Liver (tissue), 9 donors: ENCODE data around the gene EFNA2. TPM values are rescaled to one million over a fixed set of nuclear protein-coding genes. Genes with fewer than 3 reads are reported as not detected.

Experiments used
- DNase-seq: peaks from one replicate; pipeline ENCODE4 v3.0.0-alpha.2; 2017; ENCODE audit warnings: low spot score
- H3K27ac ChIP-seq, 2 donors: one replicate each; pipeline ENCODE4 v1.7.0; 2013; ENCODE audit warnings: inconsistent platforms in 2 of 2, low read length in 2 of 2, control low read depth in 1 of 2, low read depth in 1 of 2, mild to moderate bottlenecking in 1 of 2
- H3K27me3 ChIP-seq, 4 donors: one replicate each; pipeline versions ENCODE4 v1.6.1 to v1.7.0; 2013; ENCODE audit warnings: low read length in 3 of 4, inconsistent platforms in 1 of 4, mild to moderate bottlenecking in 1 of 4, moderate library complexity in 1 of 4; ENCODE audit not compliant: control insufficient read depth in 4 of 4, insufficient read depth in 4 of 4
- H3K36me3 ChIP-seq, 4 donors: one replicate each; pipeline versions ENCODE4 v1.6.1 to v1.7.0; 2013; ENCODE audit warnings: low read length in 3 of 4, mild to moderate bottlenecking in 3 of 4, low read depth in 1 of 4, moderate library complexity in 1 of 4; ENCODE audit not compliant: control insufficient read depth in 4 of 4, insufficient read depth in 3 of 4
- H3K4me1 ChIP-seq, 4 donors: one replicate each; pipeline versions ENCODE4 v1.6.1 to v1.7.0; 2013; ENCODE audit warnings: low read length in 3 of 4, mild to moderate bottlenecking in 3 of 4, moderate library complexity in 1 of 4; ENCODE audit not compliant: control insufficient read depth in 4 of 4, insufficient read depth in 4 of 4
- H3K4me3 ChIP-seq, 3 donors: one replicate each; pipeline versions ENCODE4 v1.6.1 to v1.7.0; 2013; ENCODE audit warnings: low read length in 3 of 3, control low read depth in 1 of 3, low read depth in 1 of 3, mild to moderate bottlenecking in 1 of 3
- H3K9ac ChIP-seq, 2 donors: one replicate each; pipeline ENCODE4 v1.7.0; 2013; ENCODE audit warnings: low read length in 2 of 2, mild to moderate bottlenecking in 2 of 2, moderate library complexity in 2 of 2, control low read depth in 1 of 2, low read depth in 1 of 2
- H3K9me3 ChIP-seq, 4 donors: one replicate each; pipeline versions ENCODE4 v1.6.1 to v1.7.0; 2013; ENCODE audit warnings: low read length in 3 of 4; ENCODE audit not compliant: control insufficient read depth in 4 of 4
- GABPA ChIP-seq, 2 donors: IDR thresholded peaks in 1 of 2; conservative IDR thresholded peaks in 1 of 2; 2 replicates each; pipeline ENCODE4 v1.6.1; 2016; ENCODE audit warnings: antibody characterized with exemption in 2 of 2, mild to moderate bottlenecking in 1 of 2, moderate library complexity in 1 of 2
- HNF4A ChIP-seq, 2 donors: conservative IDR thresholded peaks; 2 replicates each; pipeline ENCODE4 v1.6.1; 2016; ENCODE audit warnings: antibody characterized with exemption in 2 of 2, mild to moderate bottlenecking in 2 of 2
- JUND ChIP-seq, 2 donors: IDR thresholded peaks; 2 replicates each; pipeline ENCODE4 v1.6.1; 2016; ENCODE audit warnings: antibody characterized with exemption in 2 of 2
- NR2F2 ChIP-seq: IDR thresholded peaks from 2 replicates; pipeline ENCODE4 v1.6.1; 2016; ENCODE audit warnings: antibody characterized with exemption
- RAD21 ChIP-seq, 2 donors: IDR thresholded peaks; 2 replicates each; pipeline ENCODE4 v1.6.1; 2016; ENCODE audit warnings: antibody characterized with exemption in 2 of 2, mild to moderate bottlenecking in 2 of 2
- RXRA ChIP-seq, 2 donors: IDR thresholded peaks; 2 replicates each; pipeline ENCODE4 v1.6.1; 2017 to 2018; ENCODE audit warnings: antibody characterized with exemption in 2 of 2, mild to moderate bottlenecking in 1 of 2
- SP1 ChIP-seq: IDR thresholded peaks from 2 replicates; pipeline ENCODE4 v1.6.1; 2018; ENCODE audit warnings: antibody characterized with exemption, mild to moderate bottlenecking
- TAF1 ChIP-seq: conservative IDR thresholded peaks from 2 replicates; pipeline ENCODE4 v1.6.1; 2016; ENCODE audit warnings: antibody characterized with exemption, mild to moderate bottlenecking
- WGBS: extraction: QIAGEN DNeasy Blood & Tissue Kit; methylation state at CpG from one replicate; pipeline ENCODE4 v1.1.7; 2013; 5-methylcytosine and 5-hydroxymethylcytosine counted together
- polyA plus RNA-seq, 2 donors: library from polyadenylated mRNA; stranded (reverse) in 1 of 2; unstranded in 1 of 2; fragments of 200-250 nt in 1 of 2; fragments of >200 nt in 1 of 2; fragmentation: Nextera tagmentation in 1 of 2; extraction: Ambion mirVana in 1 of 2; gene quantifications; one replicate each; pipeline versions ENCODE4 v1.2.1 to v1.2.3, GENCODE V29; 2013 to 2015
- total RNA-seq, 2 donors: library from RNA; depleted of rRNA; stranded (reverse); fragments of >200 nt; gene quantifications; one replicate each; pipeline ENCODE4 v1.2.3, GENCODE V29; 2014
- TF ChIP-seq, protein P1 (sequence below): fragments of 150-350 bp; IDR thresholded peaks from 2 replicates; pipeline ENCODE4 v1.5.1; 2017; ENCODE audit warnings: improper control_type of control experiment, low read depth, low read length; ENCODE audit not compliant: missing input control
- TF ChIP-seq, protein P2 (sequence below): IDR thresholded peaks from 2 replicates; pipeline ENCODE4 v1.6.1; 2016; ENCODE audit warnings: antibody characterized with exemption, mild to moderate bottlenecking
- TF ChIP-seq, protein P3 (sequence below): IDR thresholded peaks from 2 replicates; pipeline ENCODE4 v1.6.1; 2016; ENCODE audit warnings: antibody characterized with exemption
- TF ChIP-seq, protein P4 (sequence below): IDR thresholded peaks from 2 replicates; pipeline ENCODE4 v1.6.1; 2016; ENCODE audit warnings: antibody characterized with exemption
- donor health status: healthy.
- donor health status: healthy.
- donor health status: healthy.
- donor health status: healthy.
- donor health status: healthy.

The EFNA2 gene
- total and polyA plus RNA-seq, 4 donors: 0.98 to 9.8 (median 4.3) TPM

DNA sequence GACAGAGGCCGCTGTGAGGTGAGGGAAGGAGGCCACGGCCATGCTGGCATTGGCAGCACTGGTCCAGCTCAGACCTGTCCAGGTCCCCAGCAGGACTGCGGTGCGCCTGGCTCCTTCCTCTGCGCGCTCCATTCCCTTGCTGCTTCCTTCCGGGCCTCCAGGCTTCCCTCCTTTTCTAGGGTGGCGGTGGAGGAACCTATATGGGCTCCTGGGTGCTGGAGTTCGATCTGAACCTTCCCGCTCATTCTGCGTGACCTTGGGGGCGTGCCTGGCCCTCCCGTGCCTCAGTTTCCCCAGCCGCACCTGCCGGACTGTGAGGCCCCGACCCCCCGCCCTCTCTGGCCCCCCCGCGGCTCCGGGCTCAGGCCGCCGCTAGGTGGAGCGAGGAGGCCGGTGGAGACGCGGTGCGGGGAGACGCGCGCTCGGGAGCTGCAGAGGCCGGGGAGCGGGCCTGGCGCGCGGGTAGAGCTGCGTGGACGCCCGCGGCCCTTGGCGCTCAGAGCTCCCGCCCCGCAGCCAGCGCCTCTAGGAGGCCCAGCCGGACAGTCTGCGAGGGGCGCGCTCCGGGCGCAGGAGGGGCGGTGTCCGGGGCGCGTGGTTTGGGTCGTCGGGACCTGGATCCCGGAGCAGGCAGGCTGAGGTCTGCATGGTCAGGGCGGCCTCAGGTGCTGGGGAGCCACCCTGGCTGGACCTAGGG, 29.9 kb downstream of the EFNA2 start:
- TF ChIP-seq RAD21 (IDR thresholded peaks at IDR 0.05) (peak; percentile 67 to 75), TAF1 (no peak)
- TF ChIP-seq, protein P1, sequence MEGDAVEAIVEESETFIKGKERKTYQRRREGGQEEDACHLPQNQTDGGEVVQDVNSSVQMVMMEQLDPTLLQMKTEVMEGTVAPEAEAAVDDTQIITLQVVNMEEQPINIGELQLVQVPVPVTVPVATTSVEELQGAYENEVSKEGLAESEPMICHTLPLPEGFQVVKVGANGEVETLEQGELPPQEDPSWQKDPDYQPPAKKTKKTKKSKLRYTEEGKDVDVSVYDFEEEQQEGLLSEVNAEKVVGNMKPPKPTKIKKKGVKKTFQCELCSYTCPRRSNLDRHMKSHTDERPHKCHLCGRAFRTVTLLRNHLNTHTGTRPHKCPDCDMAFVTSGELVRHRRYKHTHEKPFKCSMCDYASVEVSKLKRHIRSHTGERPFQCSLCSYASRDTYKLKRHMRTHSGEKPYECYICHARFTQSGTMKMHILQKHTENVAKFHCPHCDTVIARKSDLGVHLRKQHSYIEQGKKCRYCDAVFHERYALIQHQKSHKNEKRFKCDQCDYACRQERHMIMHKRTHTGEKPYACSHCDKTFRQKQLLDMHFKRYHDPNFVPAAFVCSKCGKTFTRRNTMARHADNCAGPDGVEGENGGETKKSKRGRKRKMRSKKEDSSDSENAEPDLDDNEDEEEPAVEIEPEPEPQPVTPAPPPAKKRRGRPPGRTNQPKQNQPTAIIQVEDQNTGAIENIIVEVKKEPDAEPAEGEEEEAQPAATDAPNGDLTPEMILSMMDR: peak; percentile 46
- Histone ChIP-seq H3K27me3 (peaks cover 0 to 2% (median 0%) of the 10 kb centered on the region in 4 donors), H3K27ac (no peak overlapping the region), H3K9me3 (no peaks in the 10 kb centered on the region), H3K4me1 (peaks cover 0 to 7% (median 3%) of the 10 kb centered on the region in 4 donors), H3K4me3 (peak overlapping the region in 1 of 3 donors; percentile 47), H3K9ac (no peak overlapping the region), H3K36me3 (no peaks in the 10 kb centered on the region)
- 10% methylated on average over 58 of the region's 58 CpGs for WGBS
- DNase-seq: no peak

DNA sequence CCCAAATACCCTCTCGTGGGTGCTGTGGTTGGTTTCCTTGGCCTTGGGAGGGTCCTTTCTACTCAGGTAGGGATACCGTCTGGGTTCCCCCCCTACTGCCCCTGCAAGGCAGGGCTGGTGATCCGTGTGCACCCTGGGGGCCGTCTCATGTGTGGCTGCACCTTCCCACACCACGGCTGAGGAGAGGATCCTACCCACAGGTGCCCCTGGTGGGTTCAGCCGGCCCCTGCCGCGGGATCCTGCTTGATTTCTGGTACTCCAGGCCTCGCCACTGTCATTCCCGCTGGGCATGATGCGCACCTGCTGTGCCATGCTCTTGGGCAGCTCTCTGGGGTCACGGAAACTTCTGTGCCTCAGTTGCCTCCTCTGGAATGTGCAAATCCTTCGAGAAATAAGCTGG, 30.8 kb downstream of the EFNA2 start:
- H3K4me3 ChIP-seq: no peak overlapping the region

More for the DNA sequence above, 30.8 kb downstream of the EFNA2 start:
- 79% methylated on average over 13 of the region's 13 CpGs for WGBS
- no peaks in the 10 kb centered on the region for H3K36me3 ChIP-seq
- H3K4me1 ChIP-seq: peaks cover 0 to 7% (median 3%) of the 10 kb centered on the region in 4 donors
- H3K27me3 ChIP-seq: peaks cover 0 to 2% (median 0%) of the 10 kb centered on the region in 4 donors
- no peak for DNase-seq
- H3K9ac ChIP-seq: no peak overlapping the region
- no peaks in the 10 kb centered on the region for H3K9me3 ChIP-seq
- H3K27ac ChIP-seq: no peak overlapping the region
- TF ChIP-seq, protein P2, sequence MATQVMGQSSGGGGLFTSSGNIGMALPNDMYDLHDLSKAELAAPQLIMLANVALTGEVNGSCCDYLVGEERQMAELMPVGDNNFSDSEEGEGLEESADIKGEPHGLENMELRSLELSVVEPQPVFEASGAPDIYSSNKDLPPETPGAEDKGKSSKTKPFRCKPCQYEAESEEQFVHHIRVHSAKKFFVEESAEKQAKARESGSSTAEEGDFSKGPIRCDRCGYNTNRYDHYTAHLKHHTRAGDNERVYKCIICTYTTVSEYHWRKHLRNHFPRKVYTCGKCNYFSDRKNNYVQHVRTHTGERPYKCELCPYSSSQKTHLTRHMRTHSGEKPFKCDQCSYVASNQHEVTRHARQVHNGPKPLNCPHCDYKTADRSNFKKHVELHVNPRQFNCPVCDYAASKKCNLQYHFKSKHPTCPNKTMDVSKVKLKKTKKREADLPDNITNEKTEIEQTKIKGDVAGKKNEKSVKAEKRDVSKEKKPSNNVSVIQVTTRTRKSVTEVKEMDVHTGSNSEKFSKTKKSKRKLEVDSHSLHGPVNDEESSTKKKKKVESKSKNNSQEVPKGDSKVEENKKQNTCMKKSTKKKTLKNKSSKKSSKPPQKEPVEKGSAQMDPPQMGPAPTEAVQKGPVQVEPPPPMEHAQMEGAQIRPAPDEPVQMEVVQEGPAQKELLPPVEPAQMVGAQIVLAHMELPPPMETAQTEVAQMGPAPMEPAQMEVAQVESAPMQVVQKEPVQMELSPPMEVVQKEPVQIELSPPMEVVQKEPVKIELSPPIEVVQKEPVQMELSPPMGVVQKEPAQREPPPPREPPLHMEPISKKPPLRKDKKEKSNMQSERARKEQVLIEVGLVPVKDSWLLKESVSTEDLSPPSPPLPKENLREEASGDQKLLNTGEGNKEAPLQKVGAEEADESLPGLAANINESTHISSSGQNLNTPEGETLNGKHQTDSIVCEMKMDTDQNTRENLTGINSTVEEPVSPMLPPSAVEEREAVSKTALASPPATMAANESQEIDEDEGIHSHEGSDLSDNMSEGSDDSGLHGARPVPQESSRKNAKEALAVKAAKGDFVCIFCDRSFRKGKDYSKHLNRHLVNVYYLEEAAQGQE: no peak
- TF ChIP-seq, protein P3, sequence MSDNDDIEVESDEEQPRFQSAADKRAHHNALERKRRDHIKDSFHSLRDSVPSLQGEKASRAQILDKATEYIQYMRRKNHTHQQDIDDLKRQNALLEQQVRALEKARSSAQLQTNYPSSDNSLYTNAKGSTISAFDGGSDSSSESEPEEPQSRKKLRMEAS: no peak
- TF ChIP-seq, protein P4, sequence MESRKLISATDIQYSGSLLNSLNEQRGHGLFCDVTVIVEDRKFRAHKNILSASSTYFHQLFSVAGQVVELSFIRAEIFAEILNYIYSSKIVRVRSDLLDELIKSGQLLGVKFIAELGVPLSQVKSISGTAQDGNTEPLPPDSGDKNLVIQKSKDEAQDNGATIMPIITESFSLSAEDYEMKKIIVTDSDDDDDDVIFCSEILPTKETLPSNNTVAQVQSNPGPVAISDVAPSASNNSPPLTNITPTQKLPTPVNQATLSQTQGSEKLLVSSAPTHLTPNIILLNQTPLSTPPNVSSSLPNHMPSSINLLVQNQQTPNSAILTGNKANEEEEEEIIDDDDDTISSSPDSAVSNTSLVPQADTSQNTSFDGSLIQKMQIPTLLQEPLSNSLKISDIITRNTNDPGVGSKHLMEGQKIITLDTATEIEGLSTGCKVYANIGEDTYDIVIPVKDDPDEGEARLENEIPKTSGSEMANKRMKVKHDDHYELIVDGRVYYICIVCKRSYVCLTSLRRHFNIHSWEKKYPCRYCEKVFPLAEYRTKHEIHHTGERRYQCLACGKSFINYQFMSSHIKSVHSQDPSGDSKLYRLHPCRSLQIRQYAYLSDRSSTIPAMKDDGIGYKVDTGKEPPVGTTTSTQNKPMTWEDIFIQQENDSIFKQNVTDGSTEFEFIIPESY: no peak
- no peak for TF ChIP-seq HNF4A (conservative IDR thresholded peaks at IDR 0.05)
- no peak for TF ChIP-seq SP1
- no peak for TF ChIP-seq TAF1
- no peak for TF ChIP-seq GABPA (IDR thresholded peaks at IDR 0.05 in 1 of 2, conservative IDR thresholded peaks at IDR 0.05 in 1 of 2)
- TF ChIP-seq NR2F2: no peak
- TF ChIP-seq, protein P1: no peak
- no peak for TF ChIP-seq RXRA (IDR thresholded peaks at IDR 0.05)
- no peak for TF ChIP-seq JUND (IDR thresholded peaks at IDR 0.05)
- no peak for TF ChIP-seq RAD21 (IDR thresholded peaks at IDR 0.05)
